HG02840 (cell line): ENCODE data around the gene TNIP1.

Experiments
- ATAC-seq: cut with Tn5 transposase; IDR thresholded peaks from one replicate; pipeline ENCODE4 v1.9.1; 2021; ENCODE audit warnings: mild to moderate bottlenecking, moderate library complexity, moderate number of reproducible peaks; ENCODE audit not compliant: unreplicated experiment, low FRiP score

The TNIP1 gene

DNA sequence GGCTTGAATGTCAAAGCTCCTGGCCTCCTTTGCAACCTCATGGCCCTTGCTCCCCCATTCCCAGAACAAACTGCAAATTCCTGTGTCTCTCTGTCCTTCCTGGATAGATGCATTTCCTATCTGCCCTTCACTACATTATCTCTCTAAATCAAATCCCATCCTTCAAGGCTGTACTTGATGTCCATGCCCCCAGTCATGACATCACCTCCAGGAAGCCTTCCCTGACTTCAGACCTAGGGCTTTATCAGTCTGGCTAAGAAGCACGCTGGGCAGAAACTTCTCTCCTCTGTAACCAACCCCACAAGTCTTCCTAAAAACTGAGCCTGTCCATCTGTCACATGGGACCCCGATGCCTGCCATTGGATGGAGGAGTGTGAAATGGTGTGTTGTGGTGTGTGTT lies 25.7 kb upstream of the TNIP1 start:
- no peak for ATAC-seq

DNA sequence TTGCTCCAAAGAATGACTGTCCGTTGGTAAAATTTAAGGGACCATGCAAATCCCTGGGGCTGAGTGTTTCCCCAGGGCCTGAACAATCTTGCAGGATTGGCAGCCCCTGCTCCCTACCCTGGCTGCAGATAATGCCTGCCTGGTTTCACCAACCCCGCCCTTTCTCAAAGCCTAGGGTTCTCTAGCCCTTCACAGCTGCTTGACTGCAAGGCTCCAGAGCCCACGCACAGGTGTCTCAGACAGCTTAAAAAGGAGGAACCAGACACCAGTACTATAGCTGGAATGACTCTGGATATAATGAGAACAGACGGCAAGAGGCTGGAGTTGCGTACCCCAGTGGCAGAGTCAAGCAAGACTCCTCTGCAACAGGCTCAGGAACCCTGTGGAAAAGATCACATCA lies 25.2 kb upstream of the TNIP1 start:
- no peak for ATAC-seq

- no peak for ATAC-seq
These were observed 24.7 kb upstream of the TNIP1 start for GRCh38 chr5:151105561-151105960.

- ATAC-seq: no peak
These were observed 24.0 kb upstream of the TNIP1 start for GRCh38 chr5:151104795-151105194.

- no peak for ATAC-seq
These were observed 20.9 kb upstream of the TNIP1 start for GRCh38 chr5:151101746-151102145.

GRCh38 chr5:151101151-151101550 lies 20.3 kb upstream of the TNIP1 start:
- ATAC-seq: no peak

DNA sequence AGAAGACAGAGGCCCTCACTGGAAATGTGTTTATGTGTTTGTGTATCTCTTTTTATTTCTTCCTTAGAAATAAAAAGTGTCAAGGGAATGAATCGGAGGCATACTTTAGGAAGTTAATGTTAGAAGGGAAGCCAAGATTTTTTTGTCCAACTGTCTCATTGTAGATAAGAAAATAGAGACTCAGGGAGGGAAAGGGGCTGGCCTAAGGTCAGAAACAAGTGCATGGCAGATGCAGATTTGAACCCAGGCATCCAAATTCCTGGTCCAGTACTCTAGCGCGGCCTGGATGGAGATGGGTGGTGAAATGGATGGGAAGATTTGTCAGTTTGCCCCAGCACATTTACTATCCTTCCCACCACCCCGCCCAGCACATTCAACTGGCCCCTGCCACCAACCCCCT lies 19.8 kb upstream of the TNIP1 start:
- no peak for ATAC-seq

GRCh38 chr5:151098768-151099121 lies 17.9 kb upstream of the TNIP1 start:
- no peak for ATAC-seq

- peak; percentile 41 for ATAC-seq
These were observed 17.3 kb upstream of the TNIP1 start for GRCh38 chr5:151097820-151098767.

GRCh38 chr5:151097061-151097460 lies 16.2 kb upstream of the TNIP1 start:
- no peak for ATAC-seq

- ATAC-seq: no peak
These were observed 15.2 kb upstream of the TNIP1 start for GRCh38 chr5:151096001-151096373.

DNA sequence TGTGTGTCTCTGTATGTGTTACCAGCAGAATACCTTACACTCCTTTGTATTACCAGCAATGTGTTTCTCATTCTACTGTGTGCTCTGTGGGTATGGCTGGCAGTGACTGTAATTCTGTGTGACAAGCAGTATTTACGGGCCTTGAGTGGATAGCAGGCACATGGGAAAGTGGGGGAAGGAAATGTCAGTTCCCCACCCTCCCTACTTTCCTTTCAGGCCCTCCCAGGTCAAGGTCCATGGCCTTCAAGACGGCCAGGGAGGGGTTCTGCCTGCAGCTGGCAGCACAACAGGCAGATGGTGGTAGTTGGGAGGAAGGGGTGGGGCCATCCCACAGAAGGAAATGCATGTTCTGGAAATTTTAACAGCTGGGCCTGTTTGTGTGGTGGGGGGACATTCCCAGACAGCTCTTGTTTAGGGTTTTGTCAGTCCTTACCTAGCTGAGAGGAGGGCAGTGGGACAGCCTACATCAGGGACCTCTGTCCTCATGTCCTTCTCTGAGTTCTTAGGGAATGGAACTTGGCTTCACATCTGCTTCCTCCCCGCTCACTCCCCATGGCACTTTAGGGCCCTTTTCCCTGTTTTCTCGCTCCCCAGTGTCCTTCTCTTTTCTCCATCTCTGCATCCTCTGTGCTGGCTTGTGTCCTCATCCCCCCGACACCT lies 14.6 kb upstream of the TNIP1 start:
- ATAC-seq: no peak

DNA sequence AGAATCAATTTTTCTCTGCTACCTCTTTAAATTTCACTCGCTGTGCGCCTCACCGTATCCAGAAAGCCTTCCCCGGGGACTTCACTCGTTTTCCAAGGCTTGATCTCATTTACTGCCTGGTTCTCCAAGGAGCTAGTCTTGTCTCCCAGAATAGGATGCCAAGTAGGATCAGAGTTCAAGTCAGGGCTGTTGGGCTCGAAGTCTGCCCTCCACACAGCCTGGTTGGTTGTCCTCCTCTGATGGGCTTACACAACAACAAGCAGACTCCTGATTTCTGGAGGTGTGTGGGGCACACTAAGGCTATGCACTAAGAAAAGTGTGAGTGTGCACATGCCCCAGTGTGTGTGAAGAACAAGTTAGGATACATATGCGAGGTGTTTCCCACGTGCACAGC lies 14.0 kb upstream of the TNIP1 start:
- ATAC-seq: no peak

DNA sequence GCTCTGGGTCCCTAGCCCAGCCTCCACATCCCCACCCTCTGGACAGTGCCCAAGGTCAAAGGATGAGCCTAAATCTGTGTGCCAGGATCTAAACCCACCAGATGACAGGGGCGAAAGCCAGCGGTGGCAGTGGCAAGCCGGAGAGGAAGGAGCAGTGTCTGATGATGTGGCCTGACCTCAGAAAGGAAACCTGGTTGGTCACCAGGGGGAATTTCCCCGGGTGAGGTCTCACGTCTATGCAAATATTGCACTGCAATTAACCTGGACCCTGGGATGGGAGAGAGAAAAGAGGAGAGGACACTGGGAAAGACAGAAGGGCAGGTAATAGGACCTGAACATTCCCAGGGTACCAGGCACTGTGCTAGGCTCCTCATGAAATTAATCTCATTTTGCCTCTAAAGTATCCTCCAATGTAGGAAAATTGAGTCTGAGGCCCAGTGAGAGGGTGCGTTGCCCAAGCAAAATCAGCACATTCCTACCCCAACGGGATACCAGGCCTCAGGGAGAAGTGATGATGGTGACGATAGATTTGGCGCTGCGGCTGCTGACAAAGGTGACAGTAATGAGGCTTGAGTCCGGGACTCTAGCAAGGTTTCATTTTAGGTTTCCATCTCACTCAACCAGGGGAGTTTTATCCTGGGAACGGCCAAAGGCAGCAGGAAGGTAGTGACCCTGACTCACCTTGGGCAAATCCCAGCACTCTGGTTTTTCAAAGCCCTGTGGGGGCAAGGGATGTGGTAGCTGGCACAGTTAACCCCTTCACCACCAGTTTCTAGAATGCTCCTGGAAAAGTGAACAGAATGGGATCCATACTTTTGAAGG lies 13.4 kb upstream of the TNIP1 start:
- ATAC-seq: peak; percentile 68

DNA sequence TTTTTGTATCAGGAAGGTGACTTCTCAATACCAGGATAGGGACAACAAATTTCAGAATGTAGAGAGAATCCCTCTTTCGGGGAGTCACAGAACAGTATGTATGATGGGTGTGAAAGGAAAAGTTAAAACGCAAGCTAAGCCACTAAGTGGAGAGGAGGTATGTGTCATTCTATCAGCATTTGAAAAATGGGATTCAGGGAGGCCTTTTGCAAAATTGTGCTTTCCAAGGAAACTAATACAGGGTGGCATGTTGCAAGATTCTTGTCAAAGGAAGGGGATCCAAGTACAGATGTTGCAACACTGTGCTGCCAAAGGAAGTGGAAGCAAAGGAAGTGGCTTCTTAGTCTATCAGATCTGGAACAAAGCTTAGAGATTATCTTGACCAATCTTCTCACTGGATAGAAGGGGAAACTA lies 12.6 kb upstream of the TNIP1 start:
- no peak for ATAC-seq

DNA sequence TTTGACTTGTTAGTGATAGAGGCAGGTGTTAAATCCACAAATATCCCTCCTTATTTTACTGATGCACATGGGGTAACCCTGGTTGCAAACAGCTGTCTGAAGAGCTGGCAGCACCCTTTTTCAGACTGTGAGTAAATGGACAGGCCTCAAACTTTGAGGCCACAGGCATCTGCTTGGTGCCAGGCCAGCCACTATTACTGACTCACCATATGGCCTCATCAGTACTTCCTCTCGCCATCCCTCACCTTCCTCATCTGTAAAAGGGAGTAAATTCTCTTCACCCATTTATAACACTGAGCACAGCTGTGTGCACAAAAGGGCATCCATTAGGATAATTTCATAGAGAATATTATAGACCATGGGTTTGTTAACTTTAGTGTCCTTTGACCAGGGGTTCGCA lies 11.9 kb upstream of the TNIP1 start:
- no peak for ATAC-seq

GRCh38 chr5:151089726-151090125 lies 8.9 kb upstream of the TNIP1 start:
- ATAC-seq: no peak

GRCh38 chr5:151088986-151089385 lies 8.2 kb upstream of the TNIP1 start:
- ATAC-seq: no peak

DNA sequence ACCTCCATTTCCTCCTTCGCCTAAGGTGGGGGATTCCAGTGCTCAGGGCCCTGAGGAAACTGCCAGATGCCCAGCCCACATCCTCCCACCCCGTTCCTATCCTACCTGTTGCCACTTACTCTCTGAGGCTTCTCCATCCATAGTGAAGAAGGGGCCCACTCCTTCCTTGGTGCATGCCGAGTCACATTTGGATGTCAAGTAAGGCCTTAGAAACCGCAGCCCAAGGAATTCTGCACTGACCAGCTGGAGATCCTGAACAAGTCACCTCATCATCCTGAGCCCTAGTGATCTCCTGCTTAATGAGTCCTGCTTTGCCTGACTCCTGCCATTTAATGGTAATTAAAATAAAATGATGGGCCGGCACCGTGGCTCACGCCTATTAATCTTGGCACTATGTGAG lies 6.7 kb upstream of the TNIP1 start:
- ATAC-seq: no peak

DNA sequence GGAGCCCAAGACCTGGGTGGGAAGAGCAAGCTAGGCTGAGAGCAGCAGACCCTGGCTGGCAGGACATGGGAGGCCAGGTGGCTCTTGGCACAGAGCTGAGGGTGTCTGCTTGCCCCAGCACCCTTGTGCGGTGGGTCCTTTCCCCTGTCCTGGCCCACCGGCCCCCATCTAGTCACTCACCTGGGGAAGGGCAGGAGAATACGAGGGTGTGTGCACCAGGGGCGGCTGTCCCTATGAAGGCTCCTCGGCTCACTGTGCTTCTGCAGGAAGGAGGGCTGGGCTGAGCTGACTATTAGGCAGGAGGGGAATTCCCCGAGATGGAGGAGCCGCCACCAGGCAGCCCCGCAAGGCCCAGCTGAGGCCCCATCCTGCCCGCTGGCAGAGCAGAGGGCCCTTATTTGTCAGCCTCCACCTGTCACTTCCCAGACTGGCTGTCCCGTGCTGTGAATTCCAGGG lies 6.1 kb upstream of the TNIP1 start:
- ATAC-seq: peak; percentile 59
